CD8-positive, alpha-beta memory T cell (primary cell): Measurements from ENCODE around the gene MYO7B. TPM values are rescaled to one million over a fixed set of nuclear protein-coding genes. Genes with fewer than 3 reads are reported as not detected.
A peak's percentile ranks its signal among the peaks of the same experiment; 100 is the strongest.
"Not testable (repeated sequence)": the region's sequence is repeated elsewhere in the genome, so short reads cannot be mapped to it uniquely, and the experiment has no call there.

Experiments used
- CTCF ChIA-PET: fragments of 350-600 bp; sonication (Branson Sonifier 250); formaldehyde crosslinking; loops from one replicate; lab custom pipeline; 2021; ENCODE audit warnings: antibody characterized with exemption; lab: Charles Lee
- POLR2A ChIA-PET: fragments of 350-600 bp; sonication (Branson Sonifier 250); formaldehyde crosslinking; loops from one replicate; lab custom pipeline; 2021; ENCODE audit warnings: antibody characterized with exemption; lab: Charles Lee
- DNase-seq, 5 donors: peaks; one replicate each; pipeline versions ENCODE4 v3.0.0 to v3.0.0-alpha.2; 2020 to 2022; ENCODE audit warnings: mixed read lengths in 1 of 5
- H3K27ac ChIP-seq: one replicate; pipeline ENCODE4 v1.7.0; 2013; ENCODE audit warnings: low read depth, mild to moderate bottlenecking, low read length, moderate library complexity
- H3K27me3 ChIP-seq: 2 replicates; pipeline ENCODE4 v1.7.0; 2013; ENCODE audit warnings: low read length, mild to moderate bottlenecking; ENCODE audit not compliant: insufficient read depth, poor library complexity, severe bottlenecking
- H3K36me3 ChIP-seq: 2 replicates; pipeline ENCODE4 v1.7.0; 2013; ENCODE audit warnings: mild to moderate bottlenecking, low read length, moderate library complexity; ENCODE audit not compliant: insufficient read depth
- H3K4me1 ChIP-seq: 2 replicates; pipeline ENCODE4 v1.7.0; 2013; ENCODE audit warnings: mild to moderate bottlenecking, low read length, moderate library complexity; ENCODE audit not compliant: insufficient read depth
- H3K4me3 ChIP-seq: 2 replicates; pipeline ENCODE4 v1.7.0; 2013; ENCODE audit warnings: mild to moderate bottlenecking, low read length
- H3K9me3 ChIP-seq: 2 replicates; pipeline ENCODE4 v1.7.0; 2013; ENCODE audit warnings: mild to moderate bottlenecking, low read length
- H3K27ac Mint-ChIP-seq, 8 donors: one replicate each; pipeline ENCODE4 v1.8.0; 2020 to 2021; ENCODE audit warnings: mixed read lengths in 8 of 8, mild to moderate bottlenecking in 6 of 8, inconsistent platforms in 3 of 8, moderate library complexity in 3 of 8
- H3K27me3 Mint-ChIP-seq, 2 donors: one replicate each; pipeline ENCODE4 v1.8.0; 2020 to 2021; ENCODE audit warnings: mixed read lengths in 2 of 2, mild to moderate bottlenecking in 1 of 2, moderate library complexity in 1 of 2
- H3K36me3 Mint-ChIP-seq, 3 donors: one replicate each; pipeline ENCODE4 v1.8.0; 2020 to 2021; ENCODE audit warnings: mixed read lengths in 3 of 3, inconsistent platforms in 1 of 3, mild to moderate bottlenecking in 1 of 3
- H3K4me1 Mint-ChIP-seq, 3 donors: one replicate each; pipeline ENCODE4 v1.8.0; 2020 to 2021; ENCODE audit warnings: mixed read lengths in 3 of 3, inconsistent platforms in 1 of 3, mild to moderate bottlenecking in 1 of 3
- H3K4me3 Mint-ChIP-seq, 7 donors: one replicate each; pipeline ENCODE4 v1.8.0; 2020 to 2021; ENCODE audit warnings: mixed read lengths in 7 of 7, mild to moderate bottlenecking in 6 of 7, moderate library complexity in 4 of 7, inconsistent platforms in 2 of 7
- H3K9me3 Mint-ChIP-seq, 5 donors: one replicate each; pipeline ENCODE4 v1.8.0; 2020 to 2022; ENCODE audit warnings: mixed read lengths in 5 of 5, mild to moderate bottlenecking in 3 of 5, moderate library complexity in 2 of 5, inconsistent platforms in 1 of 5
- polyA plus RNA-seq: library from polyadenylated mRNA; unstranded; fragments of 300-500 nt; fragmentation: Illumina TruSeq; gene quantifications from one replicate; pipeline ENCODE4 v1.2.3, GENCODE V29; 2021
- total RNA-seq, 2 experiments: library from RNA; stranded (reverse); gene quantifications; one replicate each; pipeline ENCODE4 v1.2.3, GENCODE V29; 2021

MYO7B gene
- total and polyA plus RNA-seq, 3 experiments from 2014 or later = not detected

DNA sequence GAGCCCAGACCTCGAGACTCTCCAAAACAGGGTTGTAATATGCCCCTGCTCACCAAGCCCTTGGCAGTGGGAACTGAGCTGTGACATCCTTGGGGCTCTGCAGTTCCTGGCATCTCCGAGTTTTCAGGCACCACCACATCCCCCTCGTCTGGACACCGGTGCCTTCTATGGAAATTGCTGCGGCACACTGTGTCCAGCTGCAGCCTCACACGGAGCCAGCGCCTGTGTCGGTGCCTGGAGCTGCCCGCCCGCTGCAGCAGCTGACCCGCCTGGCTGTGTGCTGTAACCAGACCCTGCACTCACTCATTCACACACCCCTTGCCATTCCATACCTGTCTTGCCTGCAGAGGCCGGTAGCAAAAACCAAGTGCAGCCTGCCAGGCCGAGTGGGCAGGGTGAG is 21.0 kb upstream of the MYO7B start:
- no peak for DNase-seq
- peaks cover 7% of the 10 kb centered on the region for H3K36me3 ChIP-seq
- H3K27me3 Mint-ChIP-seq = no peaks in the 10 kb centered on the region
- H3K4me3 Mint-ChIP-seq = no peak overlapping the region
- H3K36me3 Mint-ChIP-seq = peaks cover 0 to 74% (median 16%) of the 10 kb centered on the region in 3 donors
- H3K9me3 Mint-ChIP-seq = no peaks in the 10 kb centered on the region
- H3K27ac Mint-ChIP-seq = peak overlapping the region in 5 of 8 donors; percentile 7 to 85 (median 49)
- H3K4me3 ChIP-seq = no peak overlapping the region
- peaks cover 77 to 92% (median 88%) of the 10 kb centered on the region in 3 donors for H3K4me1 Mint-ChIP-seq
- H3K27me3 ChIP-seq = no peaks in the 10 kb centered on the region
- no peak overlapping the region for H3K27ac ChIP-seq
- POLR2A ChIA-PET = no interaction called here
- H3K4me1 ChIP-seq = peaks cover 25% of the 10 kb centered on the region
- no peaks in the 10 kb centered on the region for H3K9me3 ChIP-seq
- CTCF ChIA-PET = interaction anchor here (2.0 kb wide), 1 partner anchor 12 kb away, joined by 5 read pairs; the partner anchor contains the start of gene IWS1

DNA sequence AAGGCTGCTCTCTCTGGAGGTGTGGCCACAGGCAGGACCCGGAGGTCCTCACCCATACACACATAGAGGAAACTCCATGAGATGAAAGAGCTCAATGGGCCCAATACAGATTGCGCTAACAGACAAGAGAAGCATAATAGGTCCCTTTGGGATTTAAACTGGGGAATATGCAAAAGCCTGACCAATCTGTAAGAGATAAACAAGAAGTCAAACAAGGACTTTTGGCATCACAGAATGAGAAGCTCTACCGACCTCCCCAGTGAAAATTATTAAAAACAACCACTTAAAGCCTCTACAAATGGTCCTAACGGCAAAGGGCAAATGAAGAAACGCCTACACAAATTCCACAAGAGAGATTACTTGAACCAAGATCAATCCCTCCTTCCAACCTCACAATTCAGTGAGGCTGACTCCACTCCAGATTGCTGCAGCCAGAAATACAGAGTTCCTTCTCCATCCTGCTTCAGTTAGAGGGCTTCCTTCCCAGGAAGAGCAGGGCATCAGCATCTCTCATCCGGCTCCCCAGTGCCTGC is 20.0 kb upstream of the MYO7B start:
- no peak overlapping the region for H3K4me3 ChIP-seq
- Mint-ChIP-seq H3K4me1 (peaks cover 73 to 91% (median 86%) of the 10 kb centered on the region in 3 donors), H3K36me3 (peaks cover 0 to 78% (median 16%) of the 10 kb centered on the region in 3 donors), H3K4me3 (no peak overlapping the region), H3K27ac (peak overlapping the region in 6 of 8 donors; percentile 9 to 83 (median 53)), H3K27me3 (no peaks in the 10 kb centered on the region), H3K9me3 (no peaks in the 10 kb centered on the region)
- peaks cover 7% of the 10 kb centered on the region for H3K36me3 ChIP-seq
- H3K27ac ChIP-seq = no peak overlapping the region
- no peaks in the 10 kb centered on the region for H3K27me3 ChIP-seq
- DNase-seq = no peak
- H3K9me3 ChIP-seq = no peaks in the 10 kb centered on the region
- peaks cover 25% of the 10 kb centered on the region for H3K4me1 ChIP-seq
- CTCF ChIA-PET = interaction anchor here (2.0 kb wide), 1 partner anchor 11 kb away, joined by 5 read pairs; the partner anchor contains the start of gene IWS1
- POLR2A ChIA-PET = no interaction called here

DNA sequence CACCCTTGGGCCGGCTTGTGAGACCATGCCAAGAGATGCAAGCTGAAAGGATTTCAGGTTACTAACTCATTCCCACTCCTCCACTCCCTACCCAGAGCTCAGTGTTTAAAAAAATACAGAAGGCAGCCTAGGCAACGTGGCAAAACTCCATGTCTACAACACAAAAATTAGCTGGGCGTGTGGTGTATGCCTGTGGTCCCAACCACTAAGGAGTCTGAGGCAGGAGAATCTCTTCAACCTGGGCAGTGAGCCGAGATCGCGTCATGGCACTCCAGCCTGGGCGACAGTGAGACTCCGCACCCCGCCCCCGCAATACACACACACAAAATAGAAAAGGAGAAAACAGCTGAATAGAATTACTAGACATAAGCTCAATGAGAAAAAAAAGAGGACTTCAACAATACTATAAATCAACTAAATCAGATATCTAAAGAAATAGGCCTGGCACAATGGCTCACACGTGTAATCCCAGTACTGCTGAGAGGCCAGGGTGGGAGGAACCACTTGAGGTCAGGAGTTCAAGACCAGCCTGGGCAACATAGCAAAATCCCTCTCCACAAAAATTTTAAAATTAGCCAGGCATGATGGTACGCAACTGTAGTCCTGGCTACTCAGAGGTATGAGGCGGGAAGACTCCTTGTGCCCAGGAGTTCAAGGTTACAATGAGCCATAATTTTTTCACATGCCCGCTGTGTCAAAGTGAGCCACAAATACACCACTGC is 19.3 kb upstream of the MYO7B start:
- H3K27ac ChIP-seq = no peak overlapping the region
- H3K36me3 ChIP-seq = peaks cover 7% of the 10 kb centered on the region
- H3K4me3 Mint-ChIP-seq = peak overlapping the region in 1 of 7 donors; percentile 72
- H3K9me3 Mint-ChIP-seq = no peaks in the 10 kb centered on the region
- peaks cover 68 to 88% (median 82%) of the 10 kb centered on the region in 3 donors for H3K4me1 Mint-ChIP-seq
- H3K27me3 Mint-ChIP-seq = no peaks in the 10 kb centered on the region
- ChIA-PET POLR2A (no interaction called here), CTCF (no interaction called here)
- no peak overlapping the region for H3K4me3 ChIP-seq
- no peaks in the 10 kb centered on the region for H3K27me3 ChIP-seq
- peak overlapping the region in 5 of 8 donors; percentile 7 to 83 (median 53) for H3K27ac Mint-ChIP-seq
- no peak for DNase-seq
- H3K9me3 ChIP-seq = no peaks in the 10 kb centered on the region
- H3K4me1 ChIP-seq = peaks cover 25% of the 10 kb centered on the region
- peaks cover 0 to 76% (median 19%) of the 10 kb centered on the region in 3 donors for H3K36me3 Mint-ChIP-seq

DNA sequence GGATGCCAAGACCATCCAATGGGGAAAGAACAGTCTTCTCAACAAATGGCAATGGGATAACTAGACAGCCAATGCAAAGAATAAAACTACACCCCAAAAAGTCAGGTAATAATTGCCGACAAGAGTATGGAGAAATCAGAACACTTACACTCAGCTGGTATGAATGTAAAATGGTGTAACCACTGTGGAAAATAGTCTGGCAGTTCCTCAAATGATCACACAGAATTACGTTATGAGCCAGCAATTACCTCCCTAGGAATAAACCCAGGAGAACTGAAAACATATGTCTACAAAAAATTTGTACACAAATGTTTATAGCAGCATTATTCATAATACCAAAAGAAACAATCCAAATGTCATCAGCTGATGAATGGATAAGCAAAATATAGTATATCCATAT is 18.0 kb upstream of the MYO7B start:
- no peak overlapping the region for H3K4me3 ChIP-seq
- ChIA-PET CTCF (no interaction called here), POLR2A (no interaction called here)
- peaks cover 15% of the 10 kb centered on the region for H3K4me1 ChIP-seq
- no peaks in the 10 kb centered on the region for H3K27me3 ChIP-seq
- peaks cover 61 to 88% (median 79%) of the 10 kb centered on the region in 3 donors for H3K4me1 Mint-ChIP-seq
- H3K36me3 ChIP-seq = peaks cover 7% of the 10 kb centered on the region
- DNase-seq = no peak
- no peaks in the 10 kb centered on the region for H3K9me3 Mint-ChIP-seq
- H3K9me3 ChIP-seq = no peaks in the 10 kb centered on the region
- no peak overlapping the region for H3K4me3 Mint-ChIP-seq
- no peak overlapping the region for H3K27ac ChIP-seq
- no peaks in the 10 kb centered on the region for H3K27me3 Mint-ChIP-seq
- H3K36me3 Mint-ChIP-seq = peaks cover 0 to 80% (median 19%) of the 10 kb centered on the region in 3 donors
- peak overlapping the region in 5 of 8 donors; percentile 1 to 62 (median 46) for H3K27ac Mint-ChIP-seq

DNA sequence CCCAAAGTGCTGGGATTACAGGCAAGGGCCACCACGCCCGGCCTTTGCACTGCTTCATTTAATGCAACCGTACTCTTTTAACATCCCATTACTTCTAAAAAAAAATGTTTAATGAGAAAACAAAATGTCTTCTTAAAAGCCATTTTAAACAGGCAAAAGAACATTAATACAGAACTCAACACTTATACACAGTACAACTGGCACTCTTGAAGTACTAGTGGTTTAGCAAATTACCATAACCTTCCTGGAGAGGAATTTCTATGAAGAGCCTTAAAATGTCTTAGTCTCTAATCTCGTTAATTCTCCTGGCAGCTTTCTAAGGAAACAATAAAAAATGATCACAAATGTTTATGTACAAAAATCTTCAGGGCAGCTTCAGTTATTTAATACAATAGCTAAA is 15.1 kb upstream of the MYO7B start:
- Mint-ChIP-seq H3K9me3 (no peaks in the 10 kb centered on the region), H3K4me1 (peaks cover 53 to 82% (median 72%) of the 10 kb centered on the region in 3 donors), H3K27me3 (no peaks in the 10 kb centered on the region), H3K4me3 (peak overlapping the region in 1 of 7 donors; percentile 11), H3K36me3 (peaks cover 0 to 68% (median 17%) of the 10 kb centered on the region in 3 donors), H3K27ac (peak overlapping the region in 4 of 8 donors; percentile 7 to 65 (median 28))
- no peak for DNase-seq
- Histone ChIP-seq H3K4me1 (peaks cover 10% of the 10 kb centered on the region), H3K27ac (no peak overlapping the region), H3K9me3 (no peaks in the 10 kb centered on the region), H3K4me3 (no peak overlapping the region), H3K27me3 (no peaks in the 10 kb centered on the region), H3K36me3 (peaks cover under 1% of the 10 kb centered on the region)
- ChIA-PET POLR2A (no interaction called here), CTCF (no interaction called here)

DNA sequence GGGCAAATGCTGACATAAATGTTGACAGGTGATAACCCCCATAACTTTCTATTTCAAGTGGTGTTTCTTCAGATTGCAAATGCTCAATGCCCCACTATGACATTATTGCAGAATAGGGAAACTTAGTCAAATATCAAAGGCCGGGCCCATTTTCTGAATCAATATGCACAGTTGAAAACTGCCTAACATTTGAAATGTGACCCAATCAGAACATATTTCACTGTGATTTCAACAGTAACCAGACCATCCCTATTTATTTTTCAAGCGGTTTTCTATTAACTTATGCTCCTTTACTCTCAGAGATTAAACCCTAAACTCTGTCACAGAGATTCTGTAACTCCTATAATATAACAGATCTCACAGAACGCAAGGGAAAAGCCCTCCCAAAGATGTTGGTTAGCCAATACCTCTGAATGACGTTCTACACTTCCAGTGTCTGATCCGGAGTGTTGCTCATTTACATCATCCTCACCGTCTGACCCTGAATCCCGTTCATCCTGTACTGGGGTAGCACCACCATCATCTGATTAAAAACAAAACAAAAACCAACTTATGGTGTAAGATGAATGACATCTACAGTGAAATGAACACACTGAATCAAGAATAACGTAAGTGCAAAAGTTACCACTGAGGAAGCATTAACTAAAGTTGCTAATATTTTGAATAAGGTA is 12.1 kb upstream of the MYO7B start:
- Mint-ChIP-seq H3K36me3 (peaks cover 0 to 55% (median 5%) of the 10 kb centered on the region in 3 donors), H3K27me3 (no peaks in the 10 kb centered on the region), H3K27ac (peak overlapping the region; percentile 54 to 96 (median 86)), H3K4me3 (peak overlapping the region; percentile 15 to 80 (median 55)), H3K9me3 (no peaks in the 10 kb centered on the region), H3K4me1 (peaks cover 47 to 72% (median 64%) of the 10 kb centered on the region in 3 donors)
- Histone ChIP-seq H3K36me3 (no peaks in the 10 kb centered on the region), H3K4me1 (peaks cover 19% of the 10 kb centered on the region), H3K27ac (no peak overlapping the region), H3K9me3 (no peaks in the 10 kb centered on the region), H3K4me3 (no peak overlapping the region), H3K27me3 (no peaks in the 10 kb centered on the region)
- CTCF ChIA-PET = no interaction called here
- POLR2A ChIA-PET = no interaction called here
- DNase-seq = no peak

DNA sequence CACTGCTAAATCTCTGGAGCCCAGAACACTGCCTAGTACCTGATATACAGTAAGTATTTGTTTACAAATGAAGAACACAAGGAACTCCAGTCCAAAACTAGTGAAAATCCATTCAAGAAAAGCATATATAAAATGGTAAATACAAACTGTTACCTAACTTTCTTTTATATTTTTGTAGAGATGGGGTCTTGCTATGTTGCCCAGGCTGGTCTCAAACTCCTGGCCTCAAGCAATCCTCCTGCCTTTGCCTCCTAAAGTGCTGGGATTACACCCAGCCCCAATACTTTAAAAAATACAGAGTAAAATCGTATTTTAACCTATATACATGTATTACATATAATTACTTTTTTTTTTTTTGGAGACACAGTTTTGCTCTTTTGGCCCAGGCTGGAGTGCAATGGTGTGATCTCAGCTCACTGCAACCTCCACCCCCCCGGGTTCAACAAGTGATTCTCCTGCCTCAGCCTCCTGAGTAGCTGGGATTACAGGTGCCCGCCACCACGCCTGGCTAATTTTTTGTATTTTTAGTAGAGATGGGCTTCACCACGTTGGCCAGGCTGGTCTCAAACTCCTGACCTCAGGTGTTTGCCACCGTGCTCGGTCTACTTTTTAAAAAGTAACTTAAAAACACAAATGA is 11.2 kb upstream of the MYO7B start:
- peaks cover 19% of the 10 kb centered on the region for H3K4me1 ChIP-seq
- H3K4me3 ChIP-seq, H3K27ac ChIP-seq, H3K36me3 ChIP-seq, H3K27me3 ChIP-seq, CTCF ChIA-PET, POLR2A ChIA-PET, H3K27me3 Mint-ChIP-seq, DNase-seq, H3K9me3 ChIP-seq, H3K9me3 Mint-ChIP-seq: not testable (repeated sequence)
- peak overlapping the region; percentile 42 to 97 (median 88) for H3K27ac Mint-ChIP-seq
- peak overlapping the region; percentile 32 to 97 (median 80) for H3K4me3 Mint-ChIP-seq
- peaks cover 0 to 51% (median 5%) of the 10 kb centered on the region in 3 donors for H3K36me3 Mint-ChIP-seq
- peaks cover 44 to 68% (median 64%) of the 10 kb centered on the region in 3 donors for H3K4me1 Mint-ChIP-seq
